Ovary (tissue), 9 donors: ENCODE measurements around the gene PDE7B. TPM values are rescaled to one million over a fixed set of nuclear protein-coding genes. Genes with fewer than 3 reads are reported as not detected.

Experiments used
- DNase-seq, 5 donors: peaks; one replicate each; pipeline ENCODE4 v3.0.0-alpha.2; 2019 to 2020
- H3K27ac ChIP-seq, 2 donors: fragments of 200-600 bp; one replicate each; pipeline versions ENCODE4 v1.5.1 to v1.8.0; 2019 to 2022
- H3K27me3 ChIP-seq: fragments of 200-600 bp; one replicate; pipeline ENCODE4 v1.8.0; 2022
- H3K36me3 ChIP-seq: fragments of 200-600 bp; sonication (generic); one replicate; pipeline ENCODE4 v1.5.1; 2019
- H3K4me1 ChIP-seq: one replicate; pipeline ENCODE4 v1.8.1; 2013; ENCODE audit warnings: mild to moderate bottlenecking, moderate library complexity; ENCODE audit not compliant: insufficient read depth
- H3K4me3 ChIP-seq: fragments of 200-600 bp; sonication (generic); one replicate; pipeline ENCODE4 v1.5.1; 2017
- H3K9me3 ChIP-seq, 2 donors: fragments of 200-600 bp in 1 of 2; sonication (generic) in 1 of 2; one replicate each; pipeline versions ENCODE4 v1.5.1 to v1.8.1; 2013 to 2019; ENCODE audit warnings: mild to moderate bottlenecking in 1 of 2, moderate library complexity in 1 of 2
- EP300 ChIP-seq: sonication (generic); formaldehyde crosslinking; IDR thresholded peaks from one replicate; pipeline ENCODE4 v1.6.1; 2017; ENCODE audit warnings: antibody characterized with exemption
- POLR2A ChIP-seq: fragments of 450-650 bp; IDR thresholded peaks from one replicate; pipeline ENCODE4 v1.6.1; 2017; ENCODE audit warnings: antibody characterized with exemption, mild to moderate bottlenecking, moderate library complexity
- WGBS, 3 donors: extraction: QIAGEN DNeasy Blood & Tissue Kit in 1 of 3; methylation state at CpG; one replicate each; pipeline versions ENCODE4 v1.1.5 to v1.1.7; 2013 to 2017; 5-methylcytosine and 5-hydroxymethylcytosine counted together
- intact Hi-C, 4 donors: fragments of 100-400 bp; cut with DNase I; formaldehyde crosslinking; loops; one replicate each; pipeline versions ENCODE4 v1.11.0 to v1.15.1; 2022 to 2023
- polyA plus RNA-seq, 2 donors: library from polyadenylated mRNA; stranded (reverse); fragments of 200-250 nt in 1 of 2; fragments of 350-450 nt in 1 of 2; fragmentation: Illumina TruSeq in 1 of 2; extraction: RNeasy Lipid Tissue Mini Kit (QIAGEN cat#74804) in 1 of 2; gene quantifications; one replicate each; pipeline ENCODE4 v1.2.3, GENCODE V29; 2013 to 2014
- total RNA-seq, 7 donors: library from RNA; depleted of rRNA in 2 of 7; stranded (reverse); fragments of >200 nt in 2 of 7; fragmentation: NEBNext Ultra II Directional in 3 of 7; extraction: Animal tissue kit (Norgen Biotek cat#: 25700) in 3 of 7; gene quantifications; one replicate each; pipeline versions ENCODE4 v1.1.0 to v1.2.4, GENCODE V29; 2016 to 2023
- TF ChIP-seq, protein P1 (sequence below), 3 donors: fragments of 450-650 bp in 2 of 3; fragments of 200-600 bp in 1 of 3; IDR thresholded peaks; one replicate each; pipeline versions ENCODE4 v1.5.1 to v1.8.0; 2016 to 2022; ENCODE audit warnings: antibody characterized with exemption in 3 of 3, mild to moderate bottlenecking in 1 of 3
- donor health status: DM: no; HTN: no; CAD: no; lungs with moderate emphysema.
- donor health status: DM: no; HTN: no; CAD: no.
- donor health status: Bipolar disorder and iron deficiency.
- donor health status: DM: yes; HTN: yes; CAD: no.
- donor health status: DM: no; HTN: no; CAD: no.
- donor health status: DM: yes; HTN: yes; CAD: no.

The PDE7B gene
- total and polyA plus RNA-seq, 9 donors = 11.6 to 62.7 (median 21.6) TPM

DNA sequence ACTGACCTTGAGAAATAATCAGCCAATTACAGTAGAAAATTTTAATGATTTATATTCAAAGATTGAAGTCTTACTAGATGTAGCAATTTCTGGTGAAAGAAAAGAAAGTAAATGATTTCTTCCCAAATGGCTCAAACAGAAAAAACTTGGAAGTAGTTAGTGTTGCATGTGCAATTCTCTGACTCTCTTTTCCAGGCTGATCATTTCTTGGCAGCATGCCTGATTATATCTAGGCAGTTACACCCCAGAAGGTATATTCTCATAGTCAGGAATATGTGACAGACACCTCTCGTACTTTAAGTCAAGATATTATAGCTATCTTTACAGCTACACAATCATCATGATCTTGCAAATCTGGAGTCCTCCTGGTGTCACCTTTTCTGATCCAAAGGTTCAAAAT is 122.9 kb downstream of the PDE7B start:
- intact Hi-C loops = no loop called here
- WGBS, 3 donors = 47 to 100% (median 97%) methylated on average over 1 of the region's 1 CpG

DNA sequence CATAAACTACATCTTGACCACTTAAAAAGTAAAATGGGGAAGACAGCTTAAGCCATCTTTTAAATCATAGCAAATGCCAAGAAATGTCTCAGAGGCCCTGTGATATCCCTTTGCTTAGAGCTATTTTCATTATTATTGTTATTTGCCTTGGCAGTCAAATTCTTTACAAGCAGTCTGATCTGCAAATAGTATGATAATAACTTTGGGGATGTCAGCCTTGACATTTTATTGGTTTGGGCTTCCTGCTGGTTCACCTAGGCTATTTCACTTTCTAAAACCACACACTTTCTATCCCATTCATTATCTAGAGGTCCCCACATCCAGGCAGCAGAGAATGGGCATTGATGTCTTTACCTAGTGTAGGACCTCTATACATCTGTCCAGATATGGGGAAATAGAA is 125.1 kb downstream of the PDE7B start:
- intact Hi-C loops = no loop called here
- no peak for TF ChIP-seq POLR2A
- no peak for TF ChIP-seq EP300
- TF ChIP-seq, protein P1, sequence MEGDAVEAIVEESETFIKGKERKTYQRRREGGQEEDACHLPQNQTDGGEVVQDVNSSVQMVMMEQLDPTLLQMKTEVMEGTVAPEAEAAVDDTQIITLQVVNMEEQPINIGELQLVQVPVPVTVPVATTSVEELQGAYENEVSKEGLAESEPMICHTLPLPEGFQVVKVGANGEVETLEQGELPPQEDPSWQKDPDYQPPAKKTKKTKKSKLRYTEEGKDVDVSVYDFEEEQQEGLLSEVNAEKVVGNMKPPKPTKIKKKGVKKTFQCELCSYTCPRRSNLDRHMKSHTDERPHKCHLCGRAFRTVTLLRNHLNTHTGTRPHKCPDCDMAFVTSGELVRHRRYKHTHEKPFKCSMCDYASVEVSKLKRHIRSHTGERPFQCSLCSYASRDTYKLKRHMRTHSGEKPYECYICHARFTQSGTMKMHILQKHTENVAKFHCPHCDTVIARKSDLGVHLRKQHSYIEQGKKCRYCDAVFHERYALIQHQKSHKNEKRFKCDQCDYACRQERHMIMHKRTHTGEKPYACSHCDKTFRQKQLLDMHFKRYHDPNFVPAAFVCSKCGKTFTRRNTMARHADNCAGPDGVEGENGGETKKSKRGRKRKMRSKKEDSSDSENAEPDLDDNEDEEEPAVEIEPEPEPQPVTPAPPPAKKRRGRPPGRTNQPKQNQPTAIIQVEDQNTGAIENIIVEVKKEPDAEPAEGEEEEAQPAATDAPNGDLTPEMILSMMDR (IDR thresholded peaks at IDR 0.05) = no peak
- Histone ChIP-seq H3K4me3 (no peak overlapping the region), H3K36me3 (no peaks in the 10 kb centered on the region), H3K27me3 (no peaks in the 10 kb centered on the region), H3K9me3 (no peaks in the 10 kb centered on the region), H3K27ac (no peak overlapping the region), H3K4me1 (peaks cover 2% of the 10 kb centered on the region)
- no peak for DNase-seq

More for the DNA sequence above, 122.9 kb downstream of the PDE7B start:
- no peak for DNase-seq
- Histone ChIP-seq H3K4me1 (peaks cover 2% of the 10 kb centered on the region), H3K27me3 (no peaks in the 10 kb centered on the region), H3K9me3 (no peaks in the 10 kb centered on the region), H3K27ac (no peak overlapping the region), H3K4me3 (no peak overlapping the region), H3K36me3 (no peaks in the 10 kb centered on the region)
- TF ChIP-seq, protein P1 (IDR thresholded peaks at IDR 0.05) = no peak
- no peak for TF ChIP-seq POLR2A

DNA sequence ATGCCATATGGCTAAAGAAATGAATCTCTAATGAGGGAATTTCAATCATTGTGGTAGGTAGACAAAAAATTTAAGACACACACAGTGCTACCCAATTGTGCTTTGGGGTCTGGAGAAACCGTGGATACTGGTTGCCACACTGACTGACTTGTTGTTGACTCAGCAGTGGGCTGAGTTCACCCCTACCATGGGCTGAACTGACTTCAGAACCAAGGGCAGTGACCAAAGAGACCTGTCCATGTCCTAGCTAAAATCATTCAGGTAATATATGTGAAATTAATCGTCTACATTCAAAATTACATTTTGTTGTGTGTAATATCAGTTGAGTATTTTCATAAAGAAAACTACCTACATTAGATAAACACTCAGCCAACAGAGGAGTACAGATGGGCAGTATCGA is 131.6 kb downstream of the PDE7B start:
- Histone ChIP-seq H3K36me3 (no peaks in the 10 kb centered on the region), H3K4me1 (peaks cover 3% of the 10 kb centered on the region), H3K27ac (no peak overlapping the region), H3K9me3 (no peaks in the 10 kb centered on the region), H3K27me3 (no peaks in the 10 kb centered on the region), H3K4me3 (no peak overlapping the region)
- no peak for DNase-seq
- 87 to 94% (median 91%) methylated on average over 3 of the region's 3 CpGs for WGBS, 3 donors
- intact Hi-C loops = no loop called here
- TF ChIP-seq POLR2A (no peak), EP300 (no peak)
- TF ChIP-seq, protein P1 (IDR thresholded peaks at IDR 0.05) = no peak

DNA sequence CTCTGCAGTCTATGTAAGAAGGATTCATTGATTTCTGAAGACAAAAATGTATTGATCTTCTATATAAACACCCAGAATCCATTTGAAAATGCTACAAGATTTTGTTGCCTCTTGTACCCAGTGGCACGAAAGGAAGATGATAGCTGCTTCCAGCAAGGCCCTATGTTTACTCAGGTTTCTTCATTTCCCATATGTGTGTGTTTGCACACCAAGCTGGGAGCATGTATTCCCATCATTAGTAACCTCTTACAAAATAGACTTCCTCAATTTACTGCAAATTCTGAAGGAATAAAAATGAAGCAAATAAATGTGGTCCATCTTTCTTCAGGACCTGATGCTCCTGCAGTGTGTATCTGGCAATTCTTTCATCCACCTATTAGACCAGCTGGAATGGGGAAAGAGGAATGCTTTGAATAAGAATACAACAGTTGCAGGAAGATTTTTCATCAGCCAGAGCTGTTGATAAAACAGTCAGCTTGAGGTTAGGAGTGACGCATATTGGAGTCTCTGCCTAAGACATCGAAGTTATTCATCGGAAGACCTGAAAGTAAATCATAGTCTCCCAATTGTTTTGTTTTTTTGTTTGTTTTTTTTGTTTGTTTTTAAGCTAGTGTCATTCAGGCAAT is 132.3 kb downstream of the PDE7B start:
- H3K27ac ChIP-seq = no peak overlapping the region
- WGBS, 3 donors = 47 to 50% (median 49%) methylated on average over 4 of the region's 4 CpGs
- no peak for TF ChIP-seq EP300
- no peak for TF ChIP-seq POLR2A
- TF ChIP-seq, protein P1 (IDR thresholded peaks at IDR 0.05) = no peak
- no peaks in the 10 kb centered on the region for H3K27me3 ChIP-seq
- peaks cover 3% of the 10 kb centered on the region for H3K4me1 ChIP-seq
- intact Hi-C loops = no loop called here
- DNase-seq = no peak
- H3K36me3 ChIP-seq = no peaks in the 10 kb centered on the region
- H3K4me3 ChIP-seq = no peak overlapping the region
- H3K9me3 ChIP-seq = no peaks in the 10 kb centered on the region
